ENCODE measurements around the gene KTN1.

The KTN1 gene

GRCh38 chr14:55614304-55614703, 34.3 kb downstream of the KTN1 start:
- no peak for DNase-seq

GRCh38 chr14:55620277-55620676, 40.3 kb downstream of the KTN1 start:
- DNase-seq, result no peak

DNA sequence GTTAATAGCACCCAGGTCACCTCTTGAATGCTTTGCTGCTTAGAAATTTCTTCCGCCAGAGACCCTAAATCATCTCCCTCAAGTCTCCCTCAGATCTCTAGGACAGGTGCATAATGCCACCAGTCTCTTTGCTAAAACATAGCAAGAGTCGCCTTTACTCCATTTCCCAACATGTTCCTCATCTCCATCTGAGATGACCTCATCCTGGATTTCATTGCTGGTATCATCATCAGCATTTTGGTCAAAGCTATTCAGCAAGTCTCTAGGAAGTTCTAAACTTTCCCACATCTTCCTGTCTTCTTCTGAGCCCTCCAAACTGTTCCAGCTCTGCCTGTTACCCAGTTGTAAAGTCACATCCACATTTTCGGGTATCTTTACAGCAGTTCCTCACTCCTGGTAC, 41.0 kb downstream of the KTN1 start:
- no peak for DNase-seq

DNA sequence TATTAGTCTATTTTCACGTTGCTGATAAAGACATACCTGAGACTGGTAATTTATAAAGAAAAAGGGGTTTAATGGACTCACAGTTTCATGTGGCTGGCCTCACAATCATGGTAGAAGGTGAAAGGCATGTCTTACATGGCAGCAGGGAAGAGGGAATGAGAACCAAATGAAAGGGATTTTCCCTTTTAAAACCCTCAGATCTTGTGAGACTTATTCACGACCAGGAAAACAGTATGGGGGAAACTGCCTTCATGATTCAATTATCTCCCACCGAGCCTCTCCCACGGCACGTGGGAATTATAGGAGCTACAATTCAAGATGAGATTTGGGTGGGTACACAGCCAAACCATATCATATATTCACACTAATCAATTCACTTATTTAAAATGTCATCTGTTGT, 41.4 kb downstream of the KTN1 start:
- no peak for DNase-seq

GRCh38 chr14:55624913-55625312, 44.9 kb downstream of the KTN1 start:
- no peak for DNase-seq

GRCh38 chr14:55625481-55625880, 45.5 kb downstream of the KTN1 start:
- no peak for DNase-seq

DNA sequence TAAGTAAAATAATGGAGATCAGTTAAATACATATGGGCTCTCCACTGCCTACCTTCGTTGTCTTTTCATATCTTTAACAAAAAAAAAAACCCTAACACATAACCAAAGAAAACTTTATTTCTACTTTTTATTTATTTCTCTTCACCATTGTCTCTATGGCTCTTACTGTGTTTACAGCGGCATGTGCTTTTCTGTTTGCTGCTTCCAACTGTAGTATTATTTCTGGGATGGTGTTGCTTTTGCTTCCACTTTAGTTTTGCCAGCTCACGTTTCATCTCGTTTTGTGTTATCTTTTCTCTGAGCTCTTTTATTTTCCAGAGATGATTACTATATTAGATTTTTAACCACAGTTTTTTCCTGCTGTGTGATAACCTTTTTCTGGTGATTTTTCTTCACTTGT, 46.1 kb downstream of the KTN1 start:
- DNase-seq, result no peak

GRCh38 chr14:55628426-55628825, 48.4 kb downstream of the KTN1 start:
- no peak for DNase-seq

GRCh38 chr14:55638665-55639064, 58.7 kb downstream of the KTN1 start:
- DNase-seq, result no peak

DNA sequence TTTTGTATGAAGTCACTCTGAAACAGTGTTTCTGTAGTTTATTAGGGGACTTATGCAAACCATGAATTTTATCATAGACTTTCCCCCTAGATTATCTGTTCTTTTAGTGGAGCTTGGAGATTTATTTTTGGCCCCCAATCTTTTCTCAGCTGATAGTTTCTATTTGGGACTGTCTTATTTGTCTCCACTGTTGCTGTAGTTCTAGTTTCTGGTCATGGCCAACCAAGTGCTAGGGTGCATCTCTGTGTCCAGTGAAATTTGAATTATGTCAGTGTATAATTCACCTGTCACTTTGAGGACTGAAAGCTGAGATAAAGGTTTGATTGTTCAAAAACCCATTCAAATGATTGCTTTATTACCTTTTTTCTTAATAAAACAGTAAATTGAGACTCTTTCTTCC, 61.3 kb downstream of the KTN1 start:
- no peak for DNase-seq

DNA sequence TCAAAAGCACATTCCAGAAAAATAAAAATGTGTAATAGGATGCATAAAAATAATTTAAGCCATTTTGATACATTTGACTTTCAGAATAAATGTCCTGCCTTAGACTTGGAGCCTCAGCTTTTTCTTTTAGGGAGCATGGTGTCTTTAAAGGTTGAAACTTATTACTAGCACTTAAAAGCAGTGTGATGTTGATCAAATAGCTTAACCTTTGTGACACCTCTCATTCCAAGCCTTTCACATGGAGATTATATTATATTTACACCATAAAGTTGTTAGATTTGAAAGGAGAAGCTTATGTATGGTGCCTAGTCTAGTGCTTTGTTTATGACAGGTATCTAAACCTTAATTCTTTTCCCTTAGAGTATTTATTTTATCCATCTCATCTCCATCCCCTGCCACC, 61.9 kb downstream of the KTN1 start:
- no peak for DNase-seq

- DNase-seq, result no peak
Measured at GRCh38 chr14:55645145-55645544, 65.1 kb downstream of the KTN1 start.

GRCh38 chr14:55645845-55646832, 66.1 kb downstream of the KTN1 start:
- DNase-seq, result no peak

DNA sequence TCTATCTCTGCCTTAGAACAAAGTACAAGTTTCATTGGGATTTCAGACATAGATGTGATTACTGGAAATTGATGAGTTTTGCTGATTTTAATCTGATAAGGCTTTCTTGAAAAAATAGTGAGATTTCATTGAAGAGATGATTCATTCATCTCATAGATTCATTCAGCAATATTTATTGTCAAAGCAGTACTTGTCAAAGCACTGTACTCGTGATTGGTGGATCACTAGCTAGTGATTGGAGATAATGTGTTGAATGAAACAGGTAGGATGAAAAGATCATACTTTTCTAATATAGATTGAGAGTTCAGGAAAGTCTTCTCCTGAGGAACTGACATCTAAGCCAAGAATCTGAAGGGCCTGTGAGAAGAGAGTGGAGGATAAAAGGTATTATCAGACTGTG, 71.0 kb downstream of the KTN1 start:
- DNase-seq, result no peak

- no peak for DNase-seq
Measured at GRCh38 chr14:55654243-55654642, 74.2 kb downstream of the KTN1 start.

DNA sequence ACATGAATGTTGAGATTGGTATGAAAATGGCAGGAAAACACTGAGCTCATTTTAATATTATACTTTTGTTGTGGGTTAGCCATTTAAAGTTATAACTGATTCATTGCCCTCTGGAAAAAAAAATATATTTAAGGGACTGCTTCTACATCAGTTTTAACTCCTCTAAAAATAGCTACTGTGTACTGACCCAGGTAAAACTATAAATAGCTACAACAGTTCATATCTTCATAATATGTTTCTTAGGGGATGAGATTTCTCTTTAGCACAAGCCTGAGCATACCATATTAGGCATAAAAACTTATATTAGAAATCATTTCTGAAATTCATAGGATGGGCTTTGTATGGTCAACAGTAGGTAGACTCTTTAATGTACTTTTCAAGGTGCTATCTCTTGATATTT, 81.0 kb downstream of the KTN1 start:
- DNase-seq, result no peak

DNA sequence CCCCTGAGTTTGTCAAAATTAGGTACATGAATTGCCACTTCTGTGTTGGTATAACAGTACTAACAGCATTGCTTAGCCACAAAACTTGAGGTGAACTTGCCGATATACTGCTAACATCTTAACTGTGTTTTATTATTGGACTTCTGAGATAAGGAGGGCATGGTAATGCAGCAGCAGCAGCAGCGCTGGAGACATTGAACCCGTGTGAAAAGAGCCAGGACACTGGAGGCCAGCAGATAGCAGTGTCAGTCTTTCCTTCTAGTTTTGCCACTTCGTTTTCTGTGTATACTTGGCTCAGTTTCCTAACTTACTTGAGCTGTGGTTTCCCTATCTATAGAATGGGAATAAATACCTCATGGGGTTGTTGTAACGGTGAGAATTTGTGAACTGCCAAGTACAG, 82.7 kb downstream of the KTN1 start:
- no peak for DNase-seq

DNA sequence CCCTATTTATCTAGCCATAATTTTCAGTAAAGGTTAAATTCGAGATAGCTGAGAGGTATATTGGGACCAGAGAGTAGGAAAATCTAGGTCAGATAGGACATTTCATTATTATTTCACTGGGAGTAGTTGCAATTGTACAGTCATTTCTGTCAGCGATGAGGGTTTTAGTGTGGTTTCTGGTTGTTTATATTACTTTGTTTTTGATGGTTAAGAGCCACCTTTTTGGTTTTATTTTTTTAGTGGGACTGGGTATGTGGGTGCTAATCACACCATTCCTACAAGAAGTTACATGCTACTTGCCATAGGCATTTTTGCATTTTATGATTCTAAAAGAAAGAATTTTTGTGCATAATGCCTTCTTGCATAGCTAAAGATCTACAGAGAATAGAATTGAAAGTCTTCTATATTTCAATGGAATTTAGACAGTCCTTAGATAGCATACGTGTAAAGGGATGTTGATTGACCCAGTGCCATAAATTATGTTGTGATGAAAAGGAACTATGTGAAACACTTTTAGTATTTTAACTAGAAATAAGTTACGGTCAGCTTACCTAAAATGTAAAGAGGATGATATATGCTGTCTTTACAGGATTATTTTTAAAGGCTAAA, 85.2 kb downstream of the KTN1 start:
- no peak for DNase-seq

GRCh38 chr14:55667801-55668200, 87.8 kb downstream of the KTN1 start:
- no peak for DNase-seq

DNA sequence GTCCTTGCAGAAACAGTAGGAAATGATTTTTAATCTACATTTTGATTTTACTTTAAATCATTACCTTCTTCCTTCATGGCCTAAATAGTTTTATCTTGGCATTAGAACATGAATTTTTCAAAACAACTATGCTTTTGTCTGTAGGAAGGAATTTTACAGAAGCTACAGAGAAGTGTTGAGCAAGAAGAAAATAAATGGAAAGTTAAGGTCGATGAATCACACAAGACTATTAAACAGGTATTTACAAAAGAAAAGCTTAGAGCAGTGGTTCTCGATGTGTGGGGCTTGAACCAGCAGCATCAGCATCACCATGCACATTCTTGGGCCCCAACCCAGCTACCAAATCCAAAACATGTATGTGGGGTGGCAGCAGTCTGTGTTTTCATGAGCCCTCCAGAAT, 91.6 kb downstream of the KTN1 start:
- no peak for DNase-seq

DNA sequence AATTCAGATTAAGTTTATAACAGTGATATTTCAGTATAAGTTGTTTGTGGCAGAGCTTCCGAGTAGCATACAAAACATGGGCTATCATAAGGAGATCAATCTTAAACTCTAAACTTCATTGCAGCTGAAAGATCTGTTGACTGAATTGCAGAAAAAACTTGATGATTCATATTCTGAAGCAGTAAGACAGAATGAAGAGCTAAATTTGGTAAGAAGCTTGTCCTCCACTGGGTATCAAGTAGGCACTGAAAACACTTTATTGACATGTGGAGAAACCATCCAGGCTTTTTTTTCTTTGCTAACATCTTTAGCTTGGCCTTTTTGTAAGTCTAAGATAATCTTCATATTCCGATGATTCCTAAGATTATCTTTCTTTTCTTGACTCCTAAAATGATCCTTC, 93.0 kb downstream of the KTN1 start:
- DNase-seq, result no peak

DNA sequence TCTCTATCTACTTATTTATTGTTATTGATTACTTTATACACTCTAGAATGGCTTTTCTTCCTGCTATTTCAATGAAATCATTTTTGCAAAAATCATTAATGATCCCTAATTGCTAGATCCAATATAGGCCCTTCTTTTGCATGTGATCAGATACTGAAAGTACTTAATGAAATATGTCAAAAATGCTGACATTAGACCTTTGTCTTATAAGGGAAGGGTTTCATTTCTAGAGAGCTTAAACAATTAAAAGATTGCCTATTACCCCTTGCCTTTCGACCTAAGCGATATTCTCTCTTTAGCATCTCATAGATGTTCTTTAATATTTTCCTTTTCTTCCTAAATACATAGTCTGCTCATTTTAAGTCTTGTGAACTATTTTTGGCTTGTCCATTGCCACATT, 101.1 kb downstream of the KTN1 start:
- no peak for DNase-seq

DNA sequence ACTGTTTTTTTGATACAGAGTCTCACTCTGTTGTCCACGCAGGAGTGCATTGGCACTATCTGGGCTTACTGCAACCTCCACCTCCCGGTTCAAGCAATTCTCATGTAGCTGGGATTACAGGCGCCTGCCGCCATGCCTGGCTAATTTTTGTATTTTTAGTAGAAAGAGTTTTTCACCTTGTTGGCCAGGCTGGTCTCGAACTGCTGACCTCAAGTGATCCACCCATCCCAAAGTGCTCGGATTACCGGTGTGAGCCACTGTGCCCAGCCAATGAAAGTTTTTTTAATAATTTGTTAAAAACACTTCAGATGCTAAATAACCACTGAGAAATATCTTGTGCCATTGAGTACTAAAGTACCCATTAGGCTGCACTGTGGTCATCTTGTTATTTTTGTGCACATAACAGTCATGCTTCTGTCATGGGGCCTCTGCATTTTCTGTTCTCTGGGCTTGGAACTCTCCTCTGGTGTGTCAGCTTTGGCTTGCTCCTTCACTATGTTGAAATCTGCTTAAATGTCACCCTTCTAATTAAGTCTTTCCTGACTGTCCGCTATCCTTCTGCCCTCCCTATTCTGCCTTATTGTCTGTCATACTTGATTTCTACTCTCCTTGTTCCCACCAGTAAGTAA, 105.1 kb downstream of the KTN1 start:
- DNase-seq, result no peak

- no peak for DNase-seq
Measured at GRCh38 chr14:55686713-55687112, 106.7 kb downstream of the KTN1 start.

All from GDM1 (cell line).